Measurements from ENCODE around the gene TRMT1L.

GRCh38 chr1:185112356-185112755, 44.4 kb downstream of the TRMT1L start:
- no peak for TF ChIP-seq POLR2AphosphoS5 (IDR thresholded peaks at IDR 0.05; ENCODE audit: borderline replicate concordance, low read depth, low read length)
- TF ChIP-seq EZH2 (IDR thresholded peaks at IDR 0.05) = no peak
- TF ChIP-seq FOXP2 (optimal IDR thresholded peaks at IDR 0.05; ENCODE audit: control extremely low read depth, extremely low read length, insufficient read depth) = no peak
